Breast epithelium (tissue), 3 donors: Measurements from ENCODE around the gene EHD4.

Experiments
- CTCF ChIP-seq, 3 donors: fragments of 450-650 bp; IDR thresholded peaks; one replicate each; pipeline ENCODE4 v1.5.1; 2016 to 2017; ENCODE audit warnings: antibody characterized with exemption in 3 of 3, mild to moderate bottlenecking in 3 of 3, moderate library complexity in 3 of 3
- POLR2AphosphoS5 ChIP-seq, 3 donors: sonication (generic); formaldehyde crosslinking; IDR thresholded peaks; one replicate each; pipeline ENCODE4 v1.6.1; 2017; ENCODE audit warnings: antibody characterized with exemption in 3 of 3

GRCh38 chr15:41968701-41969100 is 3.7 kb downstream of the EHD4 start:
- TF ChIP-seq CTCF (IDR thresholded peaks at IDR 0.05) = no peak
- no peak for TF ChIP-seq POLR2AphosphoS5 (IDR thresholded peaks at IDR 0.05)
